HG03354 (cell line): ENCODE results near the gene TSPAN18.

Source experiments
- ATAC-seq: cut with Tn5 transposase; IDR thresholded peaks from one replicate; pipeline ENCODE4 v1.9.1; 2021; ENCODE audit warnings: mild to moderate bottlenecking; ENCODE audit not compliant: unreplicated experiment, poor library complexity, severe bottlenecking

TSPAN18 gene

DNA sequence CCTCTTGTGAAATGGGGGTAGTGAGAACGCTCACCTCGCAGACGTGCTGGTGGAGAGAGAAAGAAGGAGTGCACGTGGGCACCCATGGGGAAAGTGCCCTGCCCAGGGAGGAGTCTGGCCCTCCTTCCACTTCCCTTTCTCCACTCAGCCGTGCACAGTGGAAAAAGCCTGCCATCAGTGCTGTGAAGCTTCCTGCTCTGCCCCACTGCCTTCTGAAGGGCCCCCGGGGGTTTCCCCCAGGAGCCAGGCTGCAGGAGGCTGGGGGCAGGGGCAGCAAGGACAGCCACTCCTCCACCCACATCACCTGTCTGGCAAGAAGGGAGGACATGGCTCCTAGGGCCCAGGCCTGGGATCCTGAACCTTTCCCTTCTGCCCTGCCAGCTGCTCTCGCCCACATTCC is 216.4 kb downstream of the TSPAN18 start:
- ATAC-seq, result no peak

GRCh38 chr11:44943696-44944095 is 216.9 kb downstream of the TSPAN18 start:
- no peak for ATAC-seq

DNA sequence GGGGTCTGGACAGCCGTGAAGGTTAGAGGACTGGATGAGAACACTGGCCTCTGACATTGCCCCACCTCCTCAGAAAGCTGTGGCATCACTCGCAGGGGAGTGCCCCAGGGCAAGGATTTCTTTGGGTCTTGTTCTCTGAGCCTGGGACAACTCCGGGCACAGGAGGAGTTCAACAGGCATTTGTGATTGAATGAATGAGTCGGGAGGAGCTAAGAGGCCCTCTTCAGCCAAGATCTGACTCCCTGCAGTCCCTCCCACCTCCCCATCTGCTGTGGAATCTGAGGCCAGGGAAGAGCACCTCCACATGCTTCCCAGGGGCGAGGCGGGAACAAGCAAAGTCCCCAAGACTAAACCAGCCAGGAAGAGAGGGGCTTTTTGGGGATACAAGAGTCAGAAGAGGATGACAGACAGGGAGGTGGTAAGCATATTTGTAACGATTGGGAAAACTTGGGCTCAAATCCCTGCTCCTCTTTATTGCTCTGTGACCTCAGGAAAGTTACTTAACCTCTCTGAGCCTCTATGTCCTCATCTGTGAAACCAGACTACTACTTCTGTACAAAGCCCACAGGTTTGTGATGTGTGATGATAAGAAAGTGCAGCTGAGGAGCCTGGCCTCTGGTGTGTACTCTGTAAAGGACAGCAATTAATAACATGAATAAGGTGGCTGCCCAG is 217.6 kb downstream of the TSPAN18 start:
- ATAC-seq, result no peak

DNA sequence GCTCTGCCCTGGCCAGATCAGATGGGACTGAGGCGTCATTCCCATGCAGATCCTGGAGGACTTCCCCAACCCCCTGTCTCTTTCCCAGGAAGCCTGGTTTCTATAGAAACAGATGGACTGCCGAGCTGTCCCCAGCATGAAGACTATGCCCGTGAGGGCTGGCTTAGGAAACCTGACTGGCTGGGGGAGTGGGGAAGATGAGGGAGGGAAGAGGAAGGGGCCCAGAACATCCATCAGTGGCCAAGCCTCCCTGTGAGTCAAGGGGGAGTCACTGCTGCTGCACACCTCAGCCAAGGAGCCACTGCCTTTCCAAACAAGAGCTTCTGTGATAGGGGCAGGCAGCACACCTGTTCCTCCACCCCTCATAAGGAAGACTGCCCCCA is 218.1 kb downstream of the TSPAN18 start:
- ATAC-seq, result no peak

DNA sequence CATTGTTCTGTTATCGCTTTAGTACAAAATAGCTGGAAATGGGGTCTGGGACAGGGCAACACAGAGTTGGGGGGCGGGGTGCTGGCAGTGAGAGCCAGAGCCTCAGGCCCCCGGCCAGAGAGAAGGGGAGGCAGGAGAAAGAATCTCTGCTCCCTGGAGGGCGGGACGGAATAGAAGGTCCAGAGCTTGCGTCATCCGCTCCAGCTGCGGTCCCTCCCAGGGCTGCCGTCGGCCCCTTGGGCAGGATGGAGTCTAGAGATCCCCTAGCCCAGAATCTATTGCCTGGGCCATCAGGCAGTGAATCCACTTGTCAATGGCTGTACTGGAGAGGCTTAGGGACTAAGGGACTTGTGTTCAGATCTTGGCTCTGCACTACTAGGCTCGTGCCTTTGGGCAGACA is 218.9 kb downstream of the TSPAN18 start:
- no peak for ATAC-seq

DNA sequence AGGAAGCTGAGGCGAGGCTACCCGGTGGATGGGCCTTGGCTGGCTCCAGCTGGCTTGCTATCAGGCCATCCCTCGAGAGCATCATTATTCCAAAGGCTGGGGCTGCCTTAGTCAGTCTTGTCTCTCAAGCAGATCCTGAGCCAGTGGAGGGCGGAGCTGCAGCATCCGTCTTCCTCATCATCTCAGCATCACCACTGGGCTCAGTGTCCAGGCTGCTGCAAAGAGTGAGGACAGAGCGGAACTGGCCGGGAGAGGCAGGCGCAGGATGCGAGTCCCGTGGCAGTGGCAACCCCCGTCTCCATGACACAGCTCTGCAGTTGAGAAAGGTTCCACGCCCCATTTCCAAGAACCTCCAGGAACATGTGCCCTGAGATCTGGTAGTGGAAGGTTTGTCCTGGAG is 219.5 kb downstream of the TSPAN18 start:
- no peak for ATAC-seq

GRCh38 chr11:44947114-44947513 is 220.4 kb downstream of the TSPAN18 start:
- ATAC-seq, result no peak

GRCh38 chr11:44948155-44948554 is 221.4 kb downstream of the TSPAN18 start:
- no peak for ATAC-seq

GRCh38 chr11:44949160-44950030 is 222.6 kb downstream of the TSPAN18 start:
- ATAC-seq, result no peak

DNA sequence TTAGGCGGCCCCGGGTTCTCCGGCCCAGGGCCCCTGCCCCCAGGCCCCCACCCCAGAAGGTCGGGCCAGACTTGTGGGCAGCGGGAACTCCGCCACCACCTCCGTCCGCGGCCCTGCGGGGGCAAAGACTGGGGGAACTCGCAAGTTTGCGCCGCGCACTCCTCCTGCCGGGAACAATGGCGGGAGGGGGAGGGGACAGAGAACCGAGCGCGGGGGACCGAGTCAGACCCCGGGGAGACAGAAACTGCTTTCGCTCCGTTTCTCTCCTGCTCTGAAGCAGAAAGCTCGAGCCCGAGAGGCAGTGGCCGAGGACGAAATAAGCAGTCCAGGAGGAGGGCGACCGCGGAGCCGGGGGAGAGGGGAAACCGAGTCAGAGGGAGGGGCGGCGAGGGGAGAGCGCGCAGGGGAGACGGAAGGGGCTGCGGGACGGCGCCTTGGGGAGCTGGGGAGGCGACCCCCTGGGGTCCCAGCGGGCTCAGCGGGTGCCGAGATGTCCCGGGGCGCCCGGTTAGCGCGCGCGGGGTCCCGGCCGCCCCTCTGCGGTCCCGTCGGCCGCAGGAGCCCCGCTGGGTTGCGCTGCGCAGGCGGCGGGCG is 223.4 kb downstream of the TSPAN18 start:
- no peak for ATAC-seq

DNA sequence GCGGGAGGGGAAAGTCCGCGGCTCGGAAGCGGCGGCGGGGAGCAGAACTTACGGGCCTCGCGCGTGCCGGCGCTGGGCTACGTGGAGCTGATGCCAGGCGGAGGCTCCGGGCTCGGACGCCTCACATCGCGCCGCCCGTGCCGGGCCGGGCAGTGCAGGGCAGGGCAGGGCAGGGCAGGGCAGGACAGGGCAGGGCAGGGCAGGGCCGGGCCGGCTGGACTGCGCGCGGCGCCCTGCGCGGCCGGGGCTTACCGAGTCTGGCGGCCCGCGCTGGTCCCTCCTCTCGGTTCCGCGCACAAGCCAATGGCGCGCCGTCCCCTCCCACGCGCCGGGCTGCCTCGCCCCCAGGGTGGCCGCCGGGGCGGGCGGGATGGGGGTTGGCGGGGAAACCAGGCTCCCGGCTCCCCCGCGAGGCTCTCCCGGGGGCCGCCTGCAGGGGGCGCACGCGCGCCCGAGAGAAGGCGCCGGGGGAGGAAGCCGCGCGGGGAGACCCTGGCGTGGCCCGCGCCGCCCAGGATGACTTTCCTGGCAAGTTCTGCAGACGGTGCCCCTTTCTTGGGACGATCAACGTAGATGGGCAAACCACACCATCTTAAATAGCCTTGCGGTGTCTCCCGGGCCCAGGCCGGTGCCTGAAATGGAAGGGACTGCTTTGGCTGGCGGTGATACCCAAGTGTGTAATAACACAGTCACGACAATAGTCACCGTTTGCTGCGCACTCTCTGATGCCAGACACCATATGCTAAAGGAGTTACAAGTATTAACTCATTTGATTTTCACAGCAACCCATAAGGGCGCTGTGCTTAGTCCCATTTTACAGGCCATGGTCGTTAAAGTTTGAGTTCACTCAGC is 224.1 kb downstream of the TSPAN18 start, which contains the start of gene TP53I11:
Gene TP53I11, minus strand, starts transcription at position 259 of the 852 bp plus-strand sequence. CDS start 12,548 bp downstream, outside the sequence.
- ATAC-seq, result no peak

GRCh38 chr11:44952082-44952481 is 225.3 kb downstream of the TSPAN18 start:
- ATAC-seq, result no peak

DNA sequence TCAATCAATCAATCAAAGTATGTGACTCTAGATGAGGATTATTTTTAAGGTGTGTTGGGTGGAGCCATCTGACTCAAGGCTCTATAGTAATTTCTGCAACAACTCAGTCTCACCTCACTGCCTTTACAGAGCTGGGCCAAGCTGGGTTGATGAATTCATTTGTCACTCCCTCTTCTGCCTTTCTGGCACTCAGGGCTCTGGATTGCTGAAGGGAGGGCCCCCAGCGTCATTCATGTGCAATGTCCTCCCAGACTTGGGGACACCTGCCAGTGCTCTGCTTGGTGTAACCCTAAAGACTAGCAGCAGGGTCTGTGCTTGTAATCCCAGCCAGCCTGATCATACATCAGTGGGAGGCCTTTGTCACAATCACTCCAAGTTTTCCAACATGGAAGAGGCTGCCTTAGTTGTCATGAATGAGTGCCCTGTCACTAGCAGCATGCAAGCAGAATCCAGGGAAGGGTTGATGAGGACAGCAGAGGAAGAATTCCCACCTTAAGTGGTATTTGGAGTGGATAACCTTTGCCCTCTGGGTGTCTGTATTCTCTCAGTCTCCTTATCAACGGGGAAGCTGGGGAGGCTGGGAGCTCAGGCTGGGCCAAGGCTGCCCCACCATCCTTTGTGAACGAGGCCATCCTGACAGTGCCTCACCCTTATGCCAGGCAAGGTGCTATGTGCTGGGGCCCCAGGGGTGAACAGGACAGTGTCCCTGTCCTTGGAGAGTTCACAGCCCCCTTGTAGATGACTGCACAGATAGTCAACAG is 225.9 kb downstream of the TSPAN18 start:
- no peak for ATAC-seq

GRCh38 chr11:44954051-44954906 is 227.5 kb downstream of the TSPAN18 start:
- no peak for ATAC-seq

DNA sequence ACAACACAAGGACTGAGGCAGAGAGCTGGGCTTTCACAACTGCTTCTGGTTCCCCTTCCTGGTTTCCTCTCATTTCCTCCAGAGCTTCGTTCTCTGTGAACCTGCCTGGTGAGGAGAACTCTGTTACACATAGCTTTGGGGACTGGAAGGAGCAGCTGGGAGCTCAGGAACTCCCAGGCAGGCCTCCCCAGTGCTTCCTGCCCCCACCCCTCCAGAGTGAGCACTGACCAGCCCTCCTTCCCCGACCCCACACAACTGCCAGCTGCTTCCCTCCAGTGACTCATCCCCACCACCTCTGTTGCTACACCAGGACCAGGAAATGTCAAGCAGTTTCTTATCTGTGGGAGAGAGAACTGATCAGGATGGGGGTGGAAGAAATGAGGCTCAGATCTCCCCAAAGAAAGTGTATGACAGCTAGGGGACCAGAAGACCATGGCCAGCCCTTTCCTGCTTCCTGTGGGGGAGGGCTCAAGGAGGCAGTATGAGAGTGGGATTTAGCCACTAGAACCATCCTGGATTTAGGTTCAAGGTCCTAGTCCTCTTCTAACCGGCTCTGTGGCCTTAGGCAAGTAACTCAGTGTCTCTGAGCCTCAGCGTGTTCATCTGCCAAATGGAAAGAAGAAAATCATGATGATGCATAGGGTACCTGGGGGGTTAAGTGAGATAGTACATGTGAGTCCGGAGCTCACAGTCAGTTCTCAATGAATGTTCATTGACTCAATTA is 228.4 kb downstream of the TSPAN18 start:
- ATAC-seq, result no peak

DNA sequence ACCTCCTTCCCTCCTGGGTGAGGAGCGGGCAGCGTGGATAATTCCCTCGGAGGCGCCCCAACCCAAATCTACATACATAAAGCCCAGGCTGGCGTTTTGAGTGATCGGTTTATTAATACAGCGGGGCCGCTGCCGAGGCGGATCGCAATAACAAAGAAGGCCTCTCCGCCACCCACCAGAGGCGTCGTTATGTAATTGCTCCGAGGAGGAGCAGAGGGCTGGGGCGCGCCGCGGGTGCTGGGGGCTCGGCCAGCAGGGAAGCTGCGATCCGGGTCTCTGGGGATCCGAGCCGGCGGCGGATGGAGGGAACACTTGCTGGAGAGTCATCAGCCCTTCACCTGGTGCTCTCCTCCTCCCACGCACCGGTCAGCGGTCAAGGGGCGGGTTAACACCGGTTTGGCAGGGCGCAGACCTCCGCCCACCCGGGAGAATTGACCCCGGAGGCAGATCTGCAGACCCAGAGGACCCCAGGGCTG is 230.3 kb downstream of the TSPAN18 start:
- ATAC-seq, result no peak

- no peak for ATAC-seq
Observed at GRCh38 chr11:44957776-44958564, 231.2 kb downstream of the TSPAN18 start.
